OCI-LY7 (cell line): ENCODE data around the gene EVX1. TPM values are rescaled to one million over a fixed set of nuclear protein-coding genes. Genes with fewer than 3 reads are reported as not detected.

ENCODE experiments used
- BruUV-seq: library from RNA; stranded (reverse); fragments of 400-500 nt; replicated peaks from 2 replicates; lab custom pipeline; 2021; lab: Mats Ljungman, UMichigan
- CTCF ChIA-PET: fragments of 300-600 bp; sonication (Branson Sonifier 250); formaldehyde crosslinking; loops from one replicate; lab custom pipeline; 2022; ENCODE audit warnings: antibody characterized with exemption; ENCODE audit not compliant: unreplicated experiment; lab: Charles Lee
- POLR2A ChIA-PET: fragments of 300-600 bp; sonication (Branson Sonifier 250); formaldehyde crosslinking; loops from one replicate; lab custom pipeline; 2022; ENCODE audit warnings: antibody characterized with exemption; lab: Charles Lee
- DNase-seq: peaks from one replicate; pipeline ENCODE4 v3.0.0-alpha.2; 2015; ENCODE audit warnings: low spot score
- H2AFZ ChIP-seq: fragments of 200-600 bp; sonication (generic), shearing (Covaris generic); 2 replicates; pipeline ENCODE4 v1.6.1; 2014; ENCODE audit warnings: mild to moderate bottlenecking, antibody characterized with exemption, low read length, moderate library complexity
- H3K27ac ChIP-seq: fragments of 200-600 bp; sonication (generic); 2 replicates; pipeline ENCODE4 v1.5.1; 2014; ENCODE audit warnings: mixed run types, low read depth, mild to moderate bottlenecking, moderate library complexity, low read length, inconsistent platforms; ENCODE audit not compliant: poor library complexity, severe bottlenecking
- H3K36me3 ChIP-seq: fragments of 200-600 bp; sonication (generic); 2 replicates; pipeline ENCODE4 v1.6.1; 2014; ENCODE audit warnings: mild to moderate bottlenecking, antibody characterized with exemption, low read length, moderate library complexity, mixed read lengths; ENCODE audit not compliant: insufficient read depth
- H3K4me1 ChIP-seq: fragments of 200-600 bp; sonication (generic); 2 replicates; pipeline ENCODE4 v1.5.1; 2014; ENCODE audit warnings: mild to moderate bottlenecking, low read length; ENCODE audit not compliant: insufficient read depth, poor library complexity, severe bottlenecking
- H3K4me2 ChIP-seq: fragments of 200-600 bp; sonication (generic); 2 replicates; pipeline ENCODE4 v1.6.1; 2014; ENCODE audit warnings: mild to moderate bottlenecking, low read length
- H3K4me3 ChIP-seq: fragments of 200-600 bp; sonication (generic); 2 replicates; pipeline ENCODE4 v1.5.1; 2014; ENCODE audit warnings: mild to moderate bottlenecking, low read depth, low read length; ENCODE audit not compliant: poor library complexity, severe bottlenecking
- H3K79me2 ChIP-seq: fragments of 200-600 bp; sonication (generic); 2 replicates; pipeline ENCODE4 v1.6.1; 2016; ENCODE audit warnings: low read depth, mild to moderate bottlenecking, low read length, moderate library complexity, mixed read lengths; ENCODE audit not compliant: insufficient read depth
- H3K9me2 ChIP-seq: fragments of 200-600 bp; sonication (generic); 2 replicates; pipeline ENCODE4 v1.6.1; 2016; ENCODE audit warnings: mild to moderate bottlenecking, low read length, mixed read lengths; ENCODE audit not compliant: insufficient read depth
- H3K9me3 ChIP-seq: fragments of 200-600 bp; sonication (generic); 2 replicates; pipeline ENCODE4 v1.6.1; 2014; ENCODE audit warnings: mild to moderate bottlenecking, mixed run types, low read length, mixed read lengths
- H4K20me1 ChIP-seq: fragments of 200-600 bp; sonication (generic); 2 replicates; pipeline ENCODE4 v1.6.1; 2014; ENCODE audit warnings: mild to moderate bottlenecking, antibody characterized with exemption, low read length, moderate library complexity, mixed read lengths; ENCODE audit not compliant: insufficient read depth
- EZH2phosphoT487 ChIP-seq: fragments of 200-600 bp; sonication (generic); IDR thresholded peaks from 2 replicates; pipeline ENCODE4 v1.6.1; 2018; ENCODE audit warnings: low read depth, borderline replicate concordance, mild to moderate bottlenecking, mixed run types, antibody characterized with exemption, low read length, moderate library complexity, mixed read lengths
- intact Hi-C: fragments of 100-400 bp; cut with micrococcal nuclease; formaldehyde crosslinking; loops from one replicate; pipeline ENCODE4 v1.10.0; 2022; ENCODE audit not compliant: unreplicated experiment
- total RNA-seq, 2 experiments: library from RNA; depleted of rRNA in 1 of 2; stranded (reverse); fragments of >200 nt in 1 of 2; shearing (Covaris generic) in 1 of 2; gene quantifications; 2 replicates each; pipeline ENCODE4 v1.2.3, GENCODE V29; 2014 to 2022
- TF ChIP-seq, protein P1 (sequence below): fragments of 200-600 bp; sonication (generic); conservative IDR thresholded peaks from 2 replicates; pipeline ENCODE4 v1.5.1; 2014; ENCODE audit warnings: mild to moderate bottlenecking, antibody characterized with exemption, low read length, moderate library complexity, mixed read lengths

EVX1 gene
- total RNA-seq, 2 experiments from 2014 or later: not detected

DNA sequence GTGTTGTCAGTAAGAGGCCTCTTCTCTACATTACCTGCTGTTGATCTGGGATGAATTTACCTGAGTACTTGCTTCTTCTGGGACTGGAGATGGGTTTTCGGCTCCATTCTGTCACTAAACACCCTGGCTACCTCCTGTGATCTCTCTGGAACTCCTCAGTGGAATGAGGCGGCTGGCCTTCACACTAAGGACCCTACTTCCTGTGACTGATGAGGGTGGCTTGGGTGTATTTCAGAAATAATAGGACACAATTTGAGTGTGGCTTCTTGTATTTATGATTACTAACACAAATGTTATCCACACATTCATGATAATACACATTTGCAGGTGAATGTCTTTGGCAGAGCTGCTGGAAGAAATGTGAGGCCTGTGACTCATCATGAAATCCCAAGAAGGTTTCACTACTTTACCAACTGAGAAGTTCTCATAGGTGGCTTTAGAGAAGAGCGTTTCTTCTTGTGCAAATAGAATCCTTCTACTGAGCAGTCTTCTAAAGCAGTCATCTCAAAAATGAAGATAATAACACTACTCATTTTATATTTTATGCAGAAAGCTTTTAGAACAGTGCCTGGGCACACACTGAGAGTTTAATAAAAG, 21.3 kb upstream of the EVX1 start:
- no TSS peak for BruUV-seq
- no peak for DNase-seq
- H3K9me3 ChIP-seq: no peaks in the 10 kb centered on the region
- H3K4me2 ChIP-seq: no peak overlapping the region
- no peaks in the 10 kb centered on the region for H3K9me2 ChIP-seq
- no peak for TF ChIP-seq EZH2phosphoT487
- TF ChIP-seq, protein P1, sequence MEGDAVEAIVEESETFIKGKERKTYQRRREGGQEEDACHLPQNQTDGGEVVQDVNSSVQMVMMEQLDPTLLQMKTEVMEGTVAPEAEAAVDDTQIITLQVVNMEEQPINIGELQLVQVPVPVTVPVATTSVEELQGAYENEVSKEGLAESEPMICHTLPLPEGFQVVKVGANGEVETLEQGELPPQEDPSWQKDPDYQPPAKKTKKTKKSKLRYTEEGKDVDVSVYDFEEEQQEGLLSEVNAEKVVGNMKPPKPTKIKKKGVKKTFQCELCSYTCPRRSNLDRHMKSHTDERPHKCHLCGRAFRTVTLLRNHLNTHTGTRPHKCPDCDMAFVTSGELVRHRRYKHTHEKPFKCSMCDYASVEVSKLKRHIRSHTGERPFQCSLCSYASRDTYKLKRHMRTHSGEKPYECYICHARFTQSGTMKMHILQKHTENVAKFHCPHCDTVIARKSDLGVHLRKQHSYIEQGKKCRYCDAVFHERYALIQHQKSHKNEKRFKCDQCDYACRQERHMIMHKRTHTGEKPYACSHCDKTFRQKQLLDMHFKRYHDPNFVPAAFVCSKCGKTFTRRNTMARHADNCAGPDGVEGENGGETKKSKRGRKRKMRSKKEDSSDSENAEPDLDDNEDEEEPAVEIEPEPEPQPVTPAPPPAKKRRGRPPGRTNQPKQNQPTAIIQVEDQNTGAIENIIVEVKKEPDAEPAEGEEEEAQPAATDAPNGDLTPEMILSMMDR: no peak
- intact Hi-C loops: no loop called here
- H2AFZ ChIP-seq: no peak overlapping the region
- ChIA-PET POLR2A (no interaction called here), CTCF (no interaction called here)
- H3K36me3 ChIP-seq: no peaks in the 10 kb centered on the region
- H3K4me3 ChIP-seq: no peak overlapping the region
- H4K20me1 ChIP-seq: no peaks in the 10 kb centered on the region
- no peak overlapping the region for H3K27ac ChIP-seq
- H3K79me2 ChIP-seq: no peaks in the 10 kb centered on the region
- H3K4me1 ChIP-seq: no peaks in the 10 kb centered on the region

DNA sequence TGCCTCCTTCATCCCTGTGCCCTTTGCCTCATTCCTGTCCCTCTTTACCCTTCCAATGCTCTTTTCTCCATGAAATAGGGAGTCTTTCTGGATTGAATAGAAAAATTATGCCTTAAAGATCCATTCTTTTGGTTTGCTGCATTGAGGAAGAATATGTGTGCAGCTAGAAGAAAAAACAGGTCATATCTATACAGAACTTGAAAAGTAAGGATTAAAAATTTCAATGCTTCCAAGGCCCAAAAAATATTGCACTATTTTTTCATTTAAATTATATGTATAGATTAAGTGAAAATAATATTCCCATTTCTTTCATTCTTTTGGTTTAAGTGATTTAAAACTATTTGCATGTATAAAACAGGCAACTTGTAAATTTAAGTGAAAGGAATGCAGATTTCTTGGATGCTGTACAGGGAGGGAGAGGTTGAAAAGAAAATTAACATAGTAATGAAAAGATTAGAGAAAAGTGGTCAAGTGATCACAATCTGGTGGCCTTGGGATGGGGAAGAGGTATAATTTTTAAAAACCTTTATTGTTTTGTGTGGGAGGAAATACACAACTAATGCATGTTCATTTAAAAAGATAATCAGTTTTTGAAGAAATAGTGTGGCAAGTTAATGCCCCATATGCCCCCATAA, 18.5 kb upstream of the EVX1 start:
- Histone ChIP-seq H3K36me3 (no peaks in the 10 kb centered on the region), H3K9me3 (no peaks in the 10 kb centered on the region), H3K4me3 (no peak overlapping the region), H3K79me2 (no peaks in the 10 kb centered on the region), H3K4me1 (no peaks in the 10 kb centered on the region), H2AFZ (no peak overlapping the region), H3K9me2 (no peaks in the 10 kb centered on the region), H3K4me2 (no peak overlapping the region), H4K20me1 (no peaks in the 10 kb centered on the region), H3K27ac (no peak overlapping the region)
- intact Hi-C loops: no loop called here
- no peak for TF ChIP-seq EZH2phosphoT487
- TF ChIP-seq, protein P1: no peak
- no TSS peak for BruUV-seq
- no peak for DNase-seq
- ChIA-PET CTCF (no interaction called here), POLR2A (no interaction called here)
